ENCODE data around the gene CCDC197. TPM values are rescaled to one million over a fixed set of nuclear protein-coding genes. Genes with fewer than 3 reads are reported as not detected.

Gene CCDC197
- total RNA-seq, 1 donor from 2014 or later: 1.2 TPM

- Histone ChIP-seq H3K9me3 (replicated peaks) (no peaks in the 10 kb centered on the region), H3K27me3 (ENCODE audit: low read depth) (no peaks in the 10 kb centered on the region), H3K4me1 (peaks cover 14% of the 10 kb centered on the region), H3K4me3 (no peak overlapping the region), H3K36me3 (no peaks in the 10 kb centered on the region), H3K27ac (replicated peaks) (no peak overlapping the region)
- no peak for TF ChIP-seq CTCF (IDR thresholded peaks at IDR 0.05; ENCODE audit: borderline replicate concordance)
- DNase-seq: no peak
- intact Hi-C loops (cut with micrococcal nuclease): loop anchor here (10.0 kb wide), 1 partner anchor 103 kb away; no protein-coding TSS in a partner anchor
These were observed 34.8 kb downstream of the CCDC197 start for GRCh38 chr14:94031883-94032279.

- H3K27ac ChIP-seq (replicated peaks): no peak overlapping the region
- H3K9me3 ChIP-seq (replicated peaks): no peaks in the 10 kb centered on the region
- H3K27me3 ChIP-seq (ENCODE audit: low read depth): no peaks in the 10 kb centered on the region
- no peaks in the 10 kb centered on the region for H3K36me3 ChIP-seq
- intact Hi-C loops (cut with micrococcal nuclease): loop anchor here (10.0 kb wide), 1 partner anchor 100 kb away; no protein-coding TSS in a partner anchor
- TF ChIP-seq CTCF (IDR thresholded peaks at IDR 0.05; ENCODE audit: borderline replicate concordance): no peak
- peaks cover 14% of the 10 kb centered on the region for H3K4me1 ChIP-seq
- H3K4me3 ChIP-seq: no peak overlapping the region
- no peak for DNase-seq
These were observed 37.8 kb downstream of the CCDC197 start for GRCh38 chr14:94034886-94035285.

- Histone ChIP-seq H3K4me3 (no peak overlapping the region), H3K36me3 (no peaks in the 10 kb centered on the region), H3K27me3 (ENCODE audit: low read depth) (no peaks in the 10 kb centered on the region), H3K9me3 (replicated peaks) (no peaks in the 10 kb centered on the region), H3K27ac (replicated peaks) (no peak overlapping the region), H3K4me1 (peaks cover 23% of the 10 kb centered on the region)
- TF ChIP-seq CTCF (IDR thresholded peaks at IDR 0.05; ENCODE audit: borderline replicate concordance): peak; percentile 91
- intact Hi-C loops (cut with micrococcal nuclease): loop anchor here (10.0 kb wide), 1 partner anchor 98 kb away; no protein-coding TSS in a partner anchor
- DNase-seq: peak; percentile 72
These were observed 39.4 kb downstream of the CCDC197 start for GRCh38 chr14:94036313-94037167.

- no peak for TF ChIP-seq CTCF (IDR thresholded peaks at IDR 0.05; ENCODE audit: borderline replicate concordance)
- Histone ChIP-seq H3K36me3 (no peaks in the 10 kb centered on the region), H3K9me3 (replicated peaks) (no peaks in the 10 kb centered on the region), H3K27ac (replicated peaks) (no peak overlapping the region), H3K27me3 (ENCODE audit: low read depth) (no peaks in the 10 kb centered on the region), H3K4me1 (peaks cover 37% of the 10 kb centered on the region), H3K4me3 (no peak overlapping the region)
- no peak for DNase-seq
- intact Hi-C loops (cut with micrococcal nuclease): loop anchor here (10.0 kb wide), 1 partner anchor 97 kb away; no protein-coding TSS in a partner anchor
These were observed 40.9 kb downstream of the CCDC197 start for GRCh38 chr14:94037954-94038353.

GRCh38 chr14:94038510-94038909 lies 41.4 kb downstream of the CCDC197 start:
- Histone ChIP-seq H3K27me3 (ENCODE audit: low read depth) (no peaks in the 10 kb centered on the region), H3K36me3 (no peaks in the 10 kb centered on the region), H3K4me1 (peaks cover 42% of the 10 kb centered on the region), H3K4me3 (no peak overlapping the region), H3K27ac (replicated peaks) (no peak overlapping the region), H3K9me3 (replicated peaks) (no peaks in the 10 kb centered on the region)
- intact Hi-C loops (cut with micrococcal nuclease): loop anchor here (10.0 kb wide), 1 partner anchor 96 kb away; no protein-coding TSS in a partner anchor
- no peak for TF ChIP-seq CTCF (IDR thresholded peaks at IDR 0.05; ENCODE audit: borderline replicate concordance)
- DNase-seq: no peak

All from left ventricle myocardium inferior (tissue), 1 donor.